HG02973 (cell line): ENCODE measurements around the gene SOCS4.
"Not testable (repeated sequence)": the region's sequence is repeated elsewhere in the genome, so short reads cannot be mapped to it uniquely, and the experiment has no call there.

Experiments
- ATAC-seq: cut with Tn5 transposase; IDR thresholded peaks from one replicate; pipeline ENCODE4 v1.9.1; 2021; ENCODE audit warnings: moderate library complexity; ENCODE audit not compliant: unreplicated experiment

Gene SOCS4

GRCh38 chr14:55026793-55027561 is at the start of gene SOCS4, which contains the start of gene WDHD1:
Gene SOCS4 (plus strand): TSS chr14:55027236. CDS start chr14:55043042, 15,806 bp downstream.
Gene WDHD1 (minus strand): TSS chr14:55027099. CDS start chr14:55026787, 312 bp downstream.
- ATAC-seq = peak; percentile 84

GRCh38 chr14:54979039-54979438 is 48.0 kb upstream of the SOCS4 start:
- ATAC-seq = no peak

GRCh38 chr14:54981698-54982097 is 45.3 kb upstream of the SOCS4 start:
- ATAC-seq = no peak

GRCh38 chr14:54985156-54985555 is 41.9 kb upstream of the SOCS4 start:
- no peak for ATAC-seq

- no peak for ATAC-seq
Measured at GRCh38 chr14:55000381-55000780, 26.7 kb upstream of the SOCS4 start.

GRCh38 chr14:55005071-55005470 is 22.0 kb upstream of the SOCS4 start:
- no peak for ATAC-seq

GRCh38 chr14:55015006-55015405 is 12.0 kb upstream of the SOCS4 start:
- no peak for ATAC-seq

GRCh38 chr14:55019968-55020554 is 7.0 kb upstream of the SOCS4 start:
- ATAC-seq = no peak

- not testable (repeated sequence) for ATAC-seq
Measured at GRCh38 chr14:55024365-55024764, 2.7 kb upstream of the SOCS4 start.

- ATAC-seq = no peak
Measured at GRCh38 chr14:55025948-55026347, 1.1 kb upstream of the SOCS4 start.

GRCh38 chr14:55026441-55026792 is 619 bp upstream of the SOCS4 start:
- ATAC-seq = no peak

GRCh38 chr14:55028066-55028465 is 1.0 kb downstream of the SOCS4 start:
- ATAC-seq = no peak

- no peak for ATAC-seq
Measured at GRCh38 chr14:55028476-55028875, 1.4 kb downstream of the SOCS4 start.

GRCh38 chr14:55031190-55031589 is 4.2 kb downstream of the SOCS4 start:
- no peak for ATAC-seq

- not testable (repeated sequence) for ATAC-seq
Measured at GRCh38 chr14:55037995-55038394, 11.0 kb downstream of the SOCS4 start.

GRCh38 chr14:55038708-55039107 is 11.7 kb downstream of the SOCS4 start:
- no peak for ATAC-seq

GRCh38 chr14:55043528-55043927 is 16.5 kb downstream of the SOCS4 start:
- ATAC-seq = no peak

- no peak for ATAC-seq
Measured at GRCh38 chr14:55045087-55045486, 18.1 kb downstream of the SOCS4 start.

- ATAC-seq = no peak
Measured at GRCh38 chr14:55047301-55048053, 20.4 kb downstream of the SOCS4 start.

GRCh38 chr14:55048900-55049436 is 21.9 kb downstream of the SOCS4 start:
- ATAC-seq = no peak

- peak; percentile 25 for ATAC-seq
Measured at GRCh38 chr14:55051165-55051422, 24.1 kb downstream of the SOCS4 start.
